Right lobe of liver (tissue), 6 donors: Measurements from ENCODE around the gene MMP24OS. TPM values are rescaled to one million over a fixed set of nuclear protein-coding genes. Genes with fewer than 3 reads are reported as not detected.

Experiments
- ATAC-seq, 4 donors: fragments of 200-7000 bp; cut with Tn5 transposase; one replicate each; pipeline ENCODE4 v1.9.1; 2020; ENCODE audit warnings: mild to moderate bottlenecking in 4 of 4, moderate library complexity in 4 of 4
- DNase-seq, 3 donors: peaks; one replicate each; pipeline ENCODE4 v3.0.0-alpha.2; 2020
- H3K27ac ChIP-seq, 3 donors: fragments of 200-600 bp; one replicate each; pipeline ENCODE4 v1.8.0; 2022
- H3K27me3 ChIP-seq, 2 donors: fragments of 200-600 bp; one replicate each; pipeline ENCODE4 v1.8.0; 2022
- H3K36me3 ChIP-seq, 4 donors: fragments of 200-600 bp; sonication (generic) in 1 of 4; one replicate each; pipeline versions ENCODE4 v1.5.1 to v1.8.0; 2017 to 2022; ENCODE audit warnings: control low read depth in 1 of 4
- H3K4me1 ChIP-seq, 4 donors: fragments of 200-600 bp; sonication (generic) in 1 of 4; one replicate each; pipeline versions ENCODE4 v1.5.1 to v1.8.0; 2017 to 2022; ENCODE audit warnings: control low read depth in 1 of 4
- H3K4me3 ChIP-seq, 3 donors: fragments of 200-600 bp; one replicate each; pipeline ENCODE4 v1.8.0; 2022
- H3K9me3 ChIP-seq, 4 donors: fragments of 200-600 bp; sonication (generic) in 1 of 4; one replicate each; pipeline versions ENCODE4 v1.5.1 to v1.8.0; 2017 to 2022; ENCODE audit warnings: control low read depth in 1 of 4
- POLR2A ChIP-seq: fragments of 450-650 bp; IDR thresholded peaks from one replicate; pipeline ENCODE4 v1.6.1; 2017; ENCODE audit warnings: antibody characterized with exemption, mild to moderate bottlenecking
- WGBS: methylation state at CpG from one replicate; pipeline ENCODE4 v1.1.6; 2018; ENCODE audit warnings: low coverage, low lambda C conversion rate; ENCODE audit not compliant: insufficient coverage; ENCODE audit errors: missing lambda C conversion rate; 5-methylcytosine and 5-hydroxymethylcytosine counted together
- intact Hi-C, 2 donors: fragments of 100-400 bp; cut with DNase I; formaldehyde crosslinking; loops; one replicate each; pipeline versions ENCODE4 v1.11.2 to v1.14.1; 2022
- total RNA-seq, 6 experiments: library from RNA; depleted of rRNA in 2 of 6; stranded (reverse); fragments of >200 nt in 2 of 6; fragmentation: NEBNext Ultra II Directional in 3 of 6; extraction: Animal tissue kit (Norgen Biotek cat#: 25700) in 3 of 6; gene quantifications; one replicate each; pipeline versions ENCODE4 v1.1.0 to v1.2.4, GENCODE V29; 2016 to 2023
- TF ChIP-seq, protein P1 (sequence below), 4 donors: fragments of 200-600 bp in 3 of 4; fragments of 450-650 bp in 1 of 4; IDR thresholded peaks; one replicate each; pipeline versions ENCODE4 v1.5.1 to v1.8.0; 2016 to 2022; ENCODE audit warnings: antibody characterized with exemption in 4 of 4, mild to moderate bottlenecking in 2 of 4
- donor health status: DM: no; HTN: yes; CAD: no.
- donor health status: DM: no; HTN: no; CAD: no.
- donor health status: DM: no; HTN: no; CAD: no.
- donor health status: DM: no; HTN: yes; CAD: no.
- donor health status: DM: no; HTN: yes; CAD: no.

The MMP24OS gene
- total RNA-seq, 6 experiments from 2014 or later, result 13.3 to 40.7 (median 23.5) TPM

DNA sequence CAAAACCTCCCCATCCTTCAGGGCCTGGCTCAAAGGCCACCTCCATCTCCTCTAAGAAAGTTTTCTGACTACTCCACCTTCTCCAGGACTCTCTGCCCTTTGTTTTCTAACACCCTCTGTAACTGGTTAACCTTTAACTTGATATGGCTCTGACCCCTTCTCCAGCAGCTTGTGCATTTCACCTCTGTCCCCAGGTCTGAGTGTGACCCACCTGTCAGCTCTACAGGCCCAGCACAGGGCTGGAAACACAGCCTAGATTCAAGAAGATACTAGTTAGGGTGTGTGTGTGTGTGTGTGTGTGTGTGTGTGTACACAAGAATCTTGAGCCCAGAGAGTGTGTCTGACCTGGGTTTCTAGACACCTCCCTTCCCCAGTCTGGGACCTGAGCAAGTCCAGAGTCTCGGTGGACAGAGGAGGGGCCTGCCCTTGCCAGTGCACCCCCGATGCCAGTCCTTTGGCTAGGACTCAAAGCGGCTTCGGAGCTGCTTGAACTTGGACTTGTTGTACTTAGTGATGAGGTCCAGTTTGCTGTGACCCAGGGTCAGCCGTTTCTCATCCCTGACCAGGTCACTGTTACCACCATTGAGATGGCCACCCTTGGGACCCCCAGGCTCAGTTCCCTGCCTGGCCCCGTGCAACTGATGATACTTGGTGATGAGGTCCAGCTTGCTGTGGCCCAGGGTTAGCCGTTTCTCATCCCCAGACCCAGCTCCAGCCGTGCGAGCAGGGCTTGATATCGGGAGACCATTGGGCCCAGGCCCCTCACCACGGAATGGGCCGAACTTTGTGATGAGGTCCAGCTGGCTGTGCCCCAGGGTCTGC lies 8.4 kb upstream of the MMP24OS start:
- H3K27ac ChIP-seq, result peak overlapping the region; percentile 48 to 84 (median 55)
- H3K36me3 ChIP-seq, result peaks cover 0 to 14% (median 0%) of the 10 kb centered on the region in 4 donors
- H3K4me1 ChIP-seq, result peaks cover 0 to 27% (median 13%) of the 10 kb centered on the region in 4 donors
- peak in 1 of 3 donors; percentile 73 for DNase-seq
- intact Hi-C loops, result no loop called here
- H3K4me3 ChIP-seq, result peak overlapping the region in 1 of 3 donors; percentile 11
- 89% methylated on average over 5 of the region's 12 CpGs for WGBS
- H3K9me3 ChIP-seq, result no peaks in the 10 kb centered on the region
- peak; percentile 65 to 77 (median 74) for ATAC-seq
- no peaks in the 10 kb centered on the region for H3K27me3 ChIP-seq
- no peak for TF ChIP-seq POLR2A
- TF ChIP-seq, protein P1, sequence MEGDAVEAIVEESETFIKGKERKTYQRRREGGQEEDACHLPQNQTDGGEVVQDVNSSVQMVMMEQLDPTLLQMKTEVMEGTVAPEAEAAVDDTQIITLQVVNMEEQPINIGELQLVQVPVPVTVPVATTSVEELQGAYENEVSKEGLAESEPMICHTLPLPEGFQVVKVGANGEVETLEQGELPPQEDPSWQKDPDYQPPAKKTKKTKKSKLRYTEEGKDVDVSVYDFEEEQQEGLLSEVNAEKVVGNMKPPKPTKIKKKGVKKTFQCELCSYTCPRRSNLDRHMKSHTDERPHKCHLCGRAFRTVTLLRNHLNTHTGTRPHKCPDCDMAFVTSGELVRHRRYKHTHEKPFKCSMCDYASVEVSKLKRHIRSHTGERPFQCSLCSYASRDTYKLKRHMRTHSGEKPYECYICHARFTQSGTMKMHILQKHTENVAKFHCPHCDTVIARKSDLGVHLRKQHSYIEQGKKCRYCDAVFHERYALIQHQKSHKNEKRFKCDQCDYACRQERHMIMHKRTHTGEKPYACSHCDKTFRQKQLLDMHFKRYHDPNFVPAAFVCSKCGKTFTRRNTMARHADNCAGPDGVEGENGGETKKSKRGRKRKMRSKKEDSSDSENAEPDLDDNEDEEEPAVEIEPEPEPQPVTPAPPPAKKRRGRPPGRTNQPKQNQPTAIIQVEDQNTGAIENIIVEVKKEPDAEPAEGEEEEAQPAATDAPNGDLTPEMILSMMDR (IDR thresholded peaks at IDR 0.05), result no peak

DNA sequence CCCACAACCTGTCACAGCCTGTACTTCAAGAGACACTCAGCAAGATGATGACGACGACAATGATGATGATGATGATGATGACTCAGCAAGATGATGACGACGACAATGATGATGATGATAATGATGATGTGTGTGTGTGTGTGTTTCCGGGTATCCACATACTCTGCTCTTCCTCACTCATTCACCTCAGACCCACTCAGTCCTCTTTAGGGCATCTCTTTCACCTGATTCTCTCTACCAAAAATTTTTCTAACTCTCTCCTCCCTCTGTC lies 7.8 kb upstream of the MMP24OS start:
- Histone ChIP-seq H3K9me3 (no peaks in the 10 kb centered on the region), H3K4me3 (peak overlapping the region in 1 of 3 donors; percentile 99), H3K36me3 (peaks cover 0 to 16% (median under 1%) of the 10 kb centered on the region in 4 donors), H3K27ac (peak overlapping the region; percentile 48 to 84 (median 55)), H3K4me1 (peaks cover 0 to 27% (median 13%) of the 10 kb centered on the region in 4 donors), H3K27me3 (no peaks in the 10 kb centered on the region)
- intact Hi-C loops, result no loop called here
- 27% methylated on average over 5 of the region's 5 CpGs for WGBS
- TF ChIP-seq, protein P1 (IDR thresholded peaks at IDR 0.05), result no peak
- TF ChIP-seq POLR2A, result no peak
- ATAC-seq (peak in 2 of 4 donors; percentile 1 to 6), DNase-seq (no peak)

DNA sequence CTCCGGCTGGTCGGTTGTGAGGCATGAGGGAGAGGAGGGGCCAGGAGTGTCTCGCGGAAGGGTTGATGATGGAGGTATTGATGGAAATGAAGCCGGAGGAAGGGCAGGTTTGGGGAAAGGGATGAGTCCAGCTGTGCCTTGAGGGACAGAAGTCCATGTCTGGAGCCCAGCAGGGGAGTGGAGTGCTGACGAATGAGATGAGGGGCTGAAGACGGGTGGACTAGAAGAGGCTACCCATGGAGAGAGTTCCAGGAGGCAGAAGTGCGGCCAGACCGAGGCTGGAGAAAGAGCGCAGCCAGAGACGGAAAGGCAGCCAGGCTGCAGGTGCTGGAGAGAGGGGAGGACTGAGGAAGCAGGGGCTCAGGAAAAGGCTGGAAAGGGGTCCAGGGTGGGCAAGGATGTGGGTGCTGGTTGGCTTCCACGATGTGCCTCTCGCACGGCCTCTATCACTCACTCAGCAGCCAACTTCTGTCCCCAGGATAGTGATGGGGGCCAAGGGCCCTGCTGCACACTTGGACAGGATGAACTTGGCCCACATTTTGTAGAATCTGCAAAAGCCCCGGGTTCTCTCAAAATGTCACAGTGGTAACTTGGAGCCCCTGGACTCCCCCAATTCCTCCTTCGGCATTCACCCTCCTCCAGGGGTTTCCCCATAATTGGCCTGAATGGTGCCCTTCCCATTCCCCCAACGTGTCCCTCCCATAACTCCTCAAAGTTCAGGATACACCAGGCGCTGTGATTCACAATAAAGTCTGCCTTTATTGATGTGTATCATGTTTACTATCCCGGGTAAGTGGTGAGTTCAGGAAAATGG lies 7.3 kb upstream of the MMP24OS start:
- 23% methylated on average over 16 of the region's 19 CpGs for WGBS
- DNase-seq, result no peak
- H3K4me1 ChIP-seq, result peaks cover 0 to 27% (median 13%) of the 10 kb centered on the region in 4 donors
- peak; percentile 2 to 6 (median 4) for ATAC-seq
- H3K27ac ChIP-seq, result peak overlapping the region; percentile 67 to 84 (median 80)
- intact Hi-C loops, result no loop called here
- TF ChIP-seq, protein P1 (IDR thresholded peaks at IDR 0.05), result no peak
- TF ChIP-seq POLR2A, result no peak
- H3K36me3 ChIP-seq, result peaks cover 0 to 22% (median 3%) of the 10 kb centered on the region in 4 donors
- no peaks in the 10 kb centered on the region for H3K9me3 ChIP-seq
- H3K27me3 ChIP-seq, result no peaks in the 10 kb centered on the region
- H3K4me3 ChIP-seq, result peak overlapping the region; percentile 95 to 99 (median 98)

DNA sequence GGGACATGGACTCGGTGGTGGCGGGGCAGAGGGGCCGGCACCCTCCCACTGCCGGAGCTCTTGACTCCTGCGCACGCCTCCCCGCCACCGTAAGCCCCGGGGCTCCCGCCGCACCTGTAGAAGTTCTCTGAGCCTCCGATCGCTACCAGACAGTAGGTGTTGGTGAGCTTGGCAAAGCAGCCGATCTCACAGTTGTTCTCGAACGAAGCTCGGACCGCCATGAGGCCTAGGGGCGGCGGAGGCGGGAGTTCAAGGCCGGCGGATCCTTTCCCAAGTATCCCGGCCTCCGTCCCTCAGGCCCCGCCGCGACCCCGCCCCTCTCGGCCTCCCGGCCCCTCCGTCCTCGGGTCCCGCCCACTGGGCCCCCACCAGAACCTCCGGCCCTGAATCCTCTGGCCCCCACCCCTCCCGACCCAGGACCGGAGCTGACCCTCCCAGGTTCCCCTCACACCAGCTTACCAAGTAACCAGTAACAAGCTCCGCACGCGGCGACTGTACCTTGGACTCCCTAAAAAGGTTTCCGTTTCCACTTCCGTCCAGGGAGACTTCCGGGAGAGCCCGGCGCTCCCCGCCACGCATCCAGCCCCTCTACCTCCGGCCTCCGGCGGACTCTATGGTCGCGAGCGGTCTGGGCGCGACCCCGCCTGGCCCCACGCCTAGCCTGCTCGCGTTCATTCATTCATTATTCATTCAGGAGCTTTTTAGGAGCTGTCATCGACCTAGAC lies 6.5 kb upstream of the MMP24OS start, which contains the start of gene EIF6:
EIF6 (minus strand) TSS at position 506 of the 725 bp plus-strand sequence; CDS start at position 221, 285 bp downstream.
- peaks cover 0 to 27% (median 13%) of the 10 kb centered on the region in 4 donors for H3K4me1 ChIP-seq
- DNase-seq (peak; percentile 84 to 90 (median 88)), ATAC-seq (peak; percentile 81 to 85 (median 83))
- TF ChIP-seq, protein P1 (IDR thresholded peaks at IDR 0.05), result no peak
- TF ChIP-seq POLR2A, result peak; percentile 51
- no peaks in the 10 kb centered on the region for H3K9me3 ChIP-seq
- intact Hi-C loops, result no loop called here
- H3K4me3 ChIP-seq, result peak within 1 kb of the TSS; percentile 95 to 99 (median 98)
- H3K27ac ChIP-seq, result peak within 1 kb of the TSS; percentile 67 to 84 (median 80)
- no peaks in the 10 kb centered on the region for H3K27me3 ChIP-seq
- WGBS, result 0% methylated on average over 21 of the region's 61 CpGs
- peaks cover 0 to 29% (median 7%) of the 10 kb centered on the region in 4 donors for H3K36me3 ChIP-seq
